Measurements from ENCODE around the gene MYT1.

The MYT1 gene

DNA sequence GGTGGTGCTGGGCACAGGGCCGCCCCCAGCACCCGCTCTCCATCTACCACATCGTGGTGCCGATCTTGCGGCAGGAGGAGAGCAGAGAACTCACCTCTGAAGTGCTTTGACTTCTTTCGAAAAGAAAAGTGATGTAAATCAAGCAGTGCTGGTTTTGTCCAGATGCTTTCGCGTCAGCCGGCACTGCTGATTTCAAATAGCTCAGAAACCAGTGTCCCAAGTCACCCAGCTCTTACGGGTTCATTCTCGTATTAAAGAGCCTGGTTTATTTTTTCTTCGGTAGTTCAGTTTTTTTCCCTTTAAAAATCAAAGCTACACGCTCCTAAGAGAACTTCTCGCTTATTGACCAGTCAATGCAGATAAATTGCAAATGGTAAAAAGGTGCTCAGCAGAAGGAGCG is 32.1 kb downstream of the MYT1 start:
- no peak for DNase-seq

DNA sequence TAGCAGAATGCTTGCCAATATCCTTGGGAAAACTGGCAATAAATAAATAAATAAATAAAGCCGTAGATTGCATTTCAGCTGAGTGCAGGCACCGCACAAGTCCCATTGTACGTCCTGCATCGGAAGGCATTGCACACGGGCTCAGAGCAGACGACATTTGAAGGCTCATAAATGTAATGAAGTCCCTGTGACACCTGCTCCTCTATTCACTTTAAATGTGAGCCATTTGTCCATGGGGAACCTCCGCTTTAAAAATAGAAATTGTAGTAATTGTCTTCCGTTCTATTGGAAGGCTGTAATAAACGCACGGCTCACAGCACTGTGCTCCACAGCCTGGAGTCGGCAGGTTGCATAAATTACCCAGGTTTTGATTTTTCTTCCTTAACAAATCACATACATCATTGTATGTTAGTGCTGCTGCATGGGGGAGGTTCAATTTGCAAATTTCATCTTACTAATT is 32.6 kb downstream of the MYT1 start:
- no peak for DNase-seq

DNA sequence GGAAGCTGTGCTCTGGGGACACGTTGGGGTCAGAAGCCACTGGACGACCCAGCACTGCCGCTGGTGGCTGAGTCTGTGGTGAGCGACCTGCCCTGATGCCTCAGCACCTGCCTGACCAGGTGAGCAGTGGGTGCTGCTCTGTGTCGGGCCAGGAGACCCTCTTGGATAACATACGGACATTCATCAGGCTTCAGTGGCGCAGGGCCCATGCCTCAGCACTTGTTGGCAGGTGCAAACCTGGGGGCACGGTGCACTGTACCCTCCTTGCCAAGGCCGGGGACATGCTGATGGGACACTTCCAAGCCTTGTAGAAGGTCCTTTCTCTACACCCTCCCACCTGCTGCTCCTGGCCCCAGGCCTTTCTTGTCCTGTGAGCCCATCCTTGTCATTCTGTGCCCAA is 34.1 kb downstream of the MYT1 start:
- DNase-seq = no peak

DNA sequence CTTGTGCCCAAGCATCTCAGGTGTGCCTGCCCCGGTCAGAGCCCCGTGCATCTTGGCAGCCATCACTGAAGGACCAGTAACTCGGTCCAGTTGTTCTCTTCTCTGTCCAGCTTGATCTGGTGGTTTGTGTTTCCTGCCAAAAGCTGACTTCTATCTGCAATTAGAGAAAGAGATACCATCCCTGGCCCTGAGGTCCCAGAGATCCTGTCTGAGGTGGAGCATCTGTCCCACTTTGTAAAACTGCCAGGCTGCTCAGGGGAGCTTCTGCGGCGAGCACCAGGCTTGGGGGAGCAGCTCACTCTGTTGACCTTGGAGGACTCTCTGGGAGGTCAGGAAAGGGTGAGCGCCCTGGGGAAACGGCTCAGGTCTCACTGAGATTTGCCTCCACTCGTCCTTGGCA is 35.1 kb downstream of the MYT1 start:
- no peak for DNase-seq

DNA sequence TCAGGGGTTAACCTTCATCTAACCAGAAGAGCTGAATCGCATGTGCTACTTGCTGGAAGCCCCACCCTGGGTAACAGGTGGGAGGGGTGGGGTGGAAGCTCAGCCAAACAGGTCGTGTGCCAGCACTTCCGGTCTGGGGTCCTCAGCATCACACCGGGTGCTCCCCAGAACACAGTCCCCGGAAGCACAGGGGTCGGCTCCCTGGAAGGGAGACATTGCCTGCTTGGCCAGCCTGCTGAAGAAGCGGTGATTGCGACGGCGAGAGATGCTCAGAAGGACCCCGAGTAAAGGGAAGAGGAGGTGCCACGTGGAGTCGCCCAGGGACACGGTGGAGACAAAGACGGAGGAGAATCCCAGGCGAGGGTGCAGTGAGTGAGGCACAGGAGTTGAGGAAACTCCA is 36.5 kb downstream of the MYT1 start:
- DNase-seq = no peak

DNA sequence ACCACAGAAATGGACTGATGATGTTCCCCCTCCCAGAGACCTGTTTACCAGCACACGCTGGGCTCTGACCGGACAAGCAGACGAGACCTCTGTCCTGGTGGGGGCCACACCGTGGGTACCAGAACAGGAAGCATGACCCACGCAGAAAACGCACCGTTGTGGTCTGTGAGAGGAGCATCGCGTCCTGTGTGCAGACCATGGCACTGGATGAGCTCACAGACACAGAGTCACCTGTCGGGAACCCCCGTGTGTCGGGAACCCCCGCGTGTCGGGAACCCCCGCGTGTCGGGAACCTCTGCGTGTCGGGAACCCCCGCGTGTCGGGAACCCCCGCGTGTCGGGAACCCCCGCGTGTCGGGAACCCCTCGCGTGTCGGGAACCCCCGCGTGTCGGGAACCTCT is 37.4 kb downstream of the MYT1 start:
- no peak for DNase-seq

DNA sequence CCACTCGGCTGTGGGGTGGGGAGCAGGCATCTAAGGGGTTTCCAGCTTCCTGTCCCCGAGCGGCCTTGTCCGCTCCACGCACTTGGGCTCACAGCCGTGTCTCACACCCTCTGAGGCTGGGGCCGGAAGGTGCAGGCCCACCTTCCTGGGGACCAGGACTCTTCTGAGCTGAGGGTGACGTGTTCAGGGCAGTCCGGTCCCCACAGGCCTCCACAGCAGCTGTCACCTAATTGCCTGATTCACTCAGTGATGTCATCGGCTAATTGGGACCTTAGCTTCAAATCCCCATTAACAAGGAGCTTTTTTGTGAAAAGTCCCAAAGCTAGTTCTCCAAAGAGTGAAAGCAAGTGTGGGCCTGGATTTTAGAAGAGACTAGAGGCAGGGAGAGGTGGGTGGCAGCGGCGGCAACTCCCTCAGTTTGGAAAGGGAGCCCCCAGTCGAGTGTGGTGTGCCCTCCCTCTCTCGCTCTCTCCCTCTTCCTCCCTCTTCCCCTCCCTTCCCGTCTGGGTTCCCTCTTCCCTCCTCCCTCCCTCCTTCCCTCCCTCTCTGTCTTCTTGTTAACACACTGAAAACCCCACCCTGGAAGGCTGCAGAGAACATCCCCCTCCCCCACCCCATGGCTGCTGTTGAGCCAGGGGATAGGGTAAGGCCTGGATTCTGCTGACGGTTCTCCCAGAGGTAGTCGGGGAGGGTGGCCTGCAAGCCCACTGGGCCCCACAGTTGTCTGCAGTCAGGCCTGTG is 39.0 kb downstream of the MYT1 start:
- DNase-seq = no peak

DNA sequence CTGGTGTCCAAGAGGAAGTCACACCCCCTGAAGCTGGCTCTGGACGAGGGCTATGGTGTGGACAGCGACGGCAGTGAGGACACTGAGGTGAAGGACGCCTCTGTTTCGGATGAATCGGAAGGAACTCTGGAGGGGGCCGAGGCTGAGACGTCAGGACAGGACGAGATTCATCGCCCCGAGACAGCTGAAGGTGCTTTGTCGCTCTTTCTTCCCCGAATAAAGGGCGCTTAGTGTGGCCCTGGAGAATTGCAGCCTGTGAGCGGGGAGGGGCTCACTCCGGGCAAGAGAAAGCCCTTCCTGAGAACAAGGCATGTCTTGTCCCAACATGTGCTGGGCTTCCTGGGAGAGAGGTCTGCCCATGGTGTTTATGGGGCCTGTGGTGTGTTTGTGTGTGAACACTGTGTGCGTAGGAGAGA is 41.4 kb downstream of the MYT1 start:
- DNase-seq = no peak

DNA sequence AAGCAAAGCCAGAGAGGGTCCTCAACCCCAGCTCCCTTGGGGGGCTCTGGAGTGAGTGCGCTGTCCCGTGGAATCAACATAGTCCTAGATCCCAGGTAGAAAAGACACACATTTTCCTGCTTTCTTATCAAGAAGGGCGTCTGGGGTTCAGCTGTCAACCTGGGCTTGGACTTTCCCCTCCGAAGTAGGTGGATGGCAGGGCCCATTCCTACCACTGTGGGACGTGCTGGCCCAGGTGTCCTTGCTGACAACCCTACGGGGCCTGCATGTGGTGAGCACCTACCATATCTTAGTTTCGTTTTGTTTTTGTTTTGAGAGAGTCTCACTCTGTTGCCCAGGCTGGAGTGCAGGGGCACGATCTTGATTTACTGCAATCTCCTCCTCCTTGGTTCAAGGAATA is 42.4 kb downstream of the MYT1 start:
- no peak for DNase-seq

DNA sequence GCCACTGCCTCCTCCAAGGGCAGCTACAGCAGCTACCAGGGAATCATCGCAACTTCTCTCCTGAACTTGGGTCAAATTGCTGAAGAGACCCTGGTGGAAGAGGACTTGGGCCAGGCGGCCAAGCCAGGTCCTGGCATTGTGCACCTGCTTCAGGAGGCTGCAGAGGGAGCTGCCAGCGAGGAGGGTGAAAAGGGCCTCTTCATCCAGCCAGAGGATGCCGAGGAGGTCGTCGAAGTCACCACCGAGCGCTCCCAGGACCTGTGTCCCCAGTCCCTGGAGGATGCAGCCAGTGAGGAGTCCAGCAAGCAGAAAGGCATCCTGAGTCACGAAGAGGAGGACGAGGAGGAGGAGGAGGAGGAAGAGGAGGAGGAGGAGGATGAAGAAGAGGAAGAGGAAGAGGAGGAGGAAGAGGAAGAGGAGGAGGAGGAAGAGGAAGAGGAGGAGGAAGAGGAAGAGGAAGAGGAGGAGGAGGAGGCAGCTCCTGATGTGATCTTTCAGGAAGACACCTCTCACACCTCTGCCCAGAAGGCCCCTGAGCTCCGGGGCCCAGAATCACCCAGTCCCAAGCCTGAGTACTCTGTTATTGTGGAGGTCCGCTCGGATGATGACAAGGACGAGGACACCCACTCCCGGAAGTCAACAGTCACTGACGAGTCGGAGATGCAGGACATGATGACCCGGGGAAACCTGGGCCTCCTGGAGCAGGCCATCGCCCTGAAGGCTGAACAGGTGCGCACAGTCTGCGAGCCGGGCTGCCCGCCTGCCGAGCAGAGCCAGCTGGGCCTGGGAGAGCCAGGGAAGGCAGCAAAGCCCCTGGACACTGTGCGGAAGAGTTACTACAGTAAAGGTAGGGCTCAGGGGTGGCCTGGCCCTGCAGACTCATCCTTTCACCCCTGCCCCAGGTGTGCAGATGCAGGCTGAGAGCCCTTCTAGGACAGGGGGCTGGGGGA is 43.7 kb downstream of the MYT1 start:
- DNase-seq = no peak

DNA sequence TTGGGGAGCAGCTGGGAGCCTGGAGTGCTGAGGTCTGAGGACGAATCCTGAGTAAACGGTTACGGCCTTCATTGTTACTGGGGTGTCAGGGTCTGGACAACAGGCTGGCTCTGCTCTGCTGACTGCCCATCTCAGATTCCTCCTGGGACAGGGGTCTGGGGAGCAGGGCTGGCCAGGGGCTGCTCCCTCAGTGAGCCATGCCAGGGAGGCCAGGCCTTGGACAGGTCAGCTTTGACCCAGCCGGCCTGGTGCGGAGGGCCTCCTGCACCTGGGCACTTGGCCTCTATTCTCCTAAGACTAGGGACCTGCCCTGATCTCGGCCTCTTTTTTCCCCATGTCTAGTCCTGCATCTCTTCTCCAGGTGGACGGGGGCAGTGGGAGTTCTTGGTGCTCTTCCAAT is 44.9 kb downstream of the MYT1 start:
- no peak for DNase-seq

DNA sequence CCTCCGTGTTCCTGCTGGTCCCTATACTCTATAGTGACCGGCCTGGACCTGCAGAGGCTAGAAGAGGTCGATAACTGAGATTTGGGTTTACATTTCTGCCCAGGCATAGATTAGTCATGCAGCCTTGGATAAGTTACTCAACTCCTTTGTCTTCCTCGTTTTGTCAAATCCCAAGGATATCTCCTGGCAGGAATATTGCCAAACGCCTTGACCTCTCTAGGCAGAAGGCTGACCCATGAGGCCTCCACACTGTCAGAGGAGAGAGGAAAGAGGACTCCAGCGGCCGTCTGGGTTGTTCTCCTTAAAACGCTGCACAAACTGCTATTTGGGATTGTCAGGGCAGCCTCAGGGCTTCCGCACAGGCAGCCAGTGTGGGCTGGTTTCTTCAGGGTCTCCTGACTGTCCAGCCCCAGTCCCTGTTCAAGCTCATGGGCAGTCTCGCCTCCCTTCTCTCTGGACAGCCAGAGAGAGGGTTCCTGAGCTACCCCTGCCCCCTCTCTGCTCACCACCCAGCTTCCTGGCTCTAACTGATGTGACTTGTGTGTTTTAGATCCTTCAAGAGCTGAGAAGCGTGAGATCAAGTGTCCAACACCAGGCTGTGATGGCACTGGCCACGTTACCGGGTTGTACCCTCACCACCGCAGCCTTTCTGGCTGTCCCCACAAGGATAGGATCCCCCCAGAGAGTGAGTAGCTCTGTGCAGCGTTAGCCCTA is 46.6 kb downstream of the MYT1 start:
- DNase-seq = no peak

DNA sequence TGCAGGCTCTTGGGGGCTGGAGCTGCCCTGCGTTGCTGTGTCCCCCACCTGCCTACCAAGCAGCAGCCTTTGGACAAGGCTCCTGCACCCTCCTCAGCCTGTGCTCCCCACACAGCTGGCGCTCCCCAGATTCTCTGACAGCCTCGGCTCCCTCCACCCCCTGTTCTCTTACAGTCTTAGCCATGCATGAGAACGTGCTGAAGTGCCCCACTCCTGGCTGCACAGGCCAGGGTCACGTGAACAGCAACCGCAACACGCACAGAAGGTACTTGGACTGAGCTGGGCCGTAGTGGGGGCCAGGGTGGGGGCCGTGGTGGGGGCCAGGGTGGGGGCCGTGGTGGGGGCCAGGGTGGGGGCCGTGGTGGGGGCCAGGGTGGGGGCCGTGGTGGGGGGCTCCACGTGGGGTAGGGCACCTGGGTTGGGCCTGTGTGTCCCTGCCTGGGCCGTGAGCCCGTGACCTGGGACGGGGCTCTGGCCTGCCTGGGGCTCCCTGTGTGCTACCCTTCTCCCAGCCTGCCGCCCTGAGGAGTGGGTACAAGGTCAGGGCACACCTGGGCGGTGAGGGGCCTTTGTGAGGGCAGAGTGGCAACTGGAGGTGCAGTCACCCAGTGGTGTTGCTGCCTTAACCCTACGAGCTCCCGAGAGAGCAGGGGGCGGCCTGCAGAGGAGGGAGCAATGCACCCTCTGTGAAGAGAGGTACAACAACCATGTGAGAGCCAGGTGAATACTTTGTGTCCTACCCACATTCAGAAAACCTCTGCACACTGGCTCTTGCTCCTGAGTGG is 47.8 kb downstream of the MYT1 start:
- no peak for DNase-seq

DNA sequence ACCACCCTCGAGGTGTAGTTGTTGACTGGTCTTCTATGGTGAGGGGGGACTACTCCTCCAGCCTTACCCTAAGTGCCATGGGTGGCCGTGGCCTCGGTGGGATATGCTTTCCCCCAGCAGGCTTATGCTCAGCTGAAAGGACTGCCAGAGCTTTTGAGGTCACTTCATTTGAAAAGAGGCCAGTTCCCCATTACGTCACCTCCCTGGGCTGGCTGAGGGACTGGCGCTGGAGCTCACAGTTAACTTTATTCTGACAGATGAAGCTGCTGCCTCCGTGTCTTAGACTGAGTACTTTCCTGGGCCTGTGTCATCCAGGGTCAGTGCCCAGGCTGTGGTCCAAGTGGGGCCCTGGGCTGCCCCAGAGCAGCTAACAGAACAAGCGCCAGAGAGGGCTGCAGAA is 48.5 kb downstream of the MYT1 start:
- no peak for DNase-seq

DNA sequence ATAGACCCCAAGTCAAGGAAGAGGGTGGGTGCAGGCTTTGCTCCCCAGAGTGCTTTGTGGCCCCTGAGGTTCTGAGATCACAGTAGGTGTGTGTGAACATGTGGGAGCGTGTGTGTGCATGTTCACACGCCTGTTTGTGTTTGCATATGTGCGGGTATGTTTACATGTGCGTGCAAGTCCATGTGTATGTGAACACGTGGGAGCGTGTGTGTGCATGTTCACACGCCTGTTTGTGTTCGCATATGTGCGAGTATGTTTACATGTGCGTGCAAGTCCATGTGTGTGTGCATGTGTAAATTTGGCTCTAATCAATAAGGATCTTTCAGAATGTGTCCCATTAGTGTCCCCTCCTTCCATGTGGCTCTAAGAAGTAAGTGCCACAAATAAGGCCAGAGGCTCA is 49.9 kb downstream of the MYT1 start:
- no peak for DNase-seq

DNA sequence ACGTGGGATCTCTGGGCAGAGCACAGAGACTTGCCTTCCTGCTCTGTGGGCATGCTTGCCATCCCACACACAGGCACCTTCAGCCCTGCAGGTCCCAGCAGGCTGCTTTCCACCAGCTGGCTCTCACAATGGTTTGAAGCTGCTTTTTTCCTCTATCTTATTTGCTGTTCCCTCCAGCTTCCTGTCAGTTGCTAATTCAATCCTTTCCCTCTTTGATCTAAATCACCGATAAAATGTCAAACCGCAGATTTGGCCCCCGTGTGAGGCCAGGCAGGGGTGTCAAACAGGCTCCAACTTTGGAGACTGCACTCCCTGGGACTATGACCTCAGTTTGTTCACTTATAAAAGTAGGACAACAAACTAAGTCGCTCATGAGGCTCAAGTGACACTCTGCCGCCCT is 50.7 kb downstream of the MYT1 start:
- no peak for DNase-seq

DNA sequence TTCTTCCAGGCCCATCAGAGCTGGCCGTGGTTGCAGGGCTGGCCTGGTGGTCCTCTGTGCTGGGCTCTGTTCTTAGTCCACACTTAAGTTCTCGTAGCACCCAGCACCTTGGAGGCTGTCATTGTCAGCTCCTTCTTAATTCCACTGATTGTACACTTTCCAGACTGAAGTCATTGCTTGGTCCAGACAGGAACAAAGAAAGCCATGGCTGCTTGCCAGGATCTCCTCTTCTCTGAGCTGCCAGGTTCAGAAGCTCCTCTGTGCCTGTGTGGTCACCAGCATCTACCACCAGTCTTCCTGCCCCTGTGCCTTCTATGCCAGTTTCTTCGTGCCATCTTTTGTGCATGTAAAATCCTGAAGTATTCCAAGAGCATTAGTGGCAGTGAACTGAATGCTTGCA is 51.8 kb downstream of the MYT1 start:
- no peak for DNase-seq

DNA sequence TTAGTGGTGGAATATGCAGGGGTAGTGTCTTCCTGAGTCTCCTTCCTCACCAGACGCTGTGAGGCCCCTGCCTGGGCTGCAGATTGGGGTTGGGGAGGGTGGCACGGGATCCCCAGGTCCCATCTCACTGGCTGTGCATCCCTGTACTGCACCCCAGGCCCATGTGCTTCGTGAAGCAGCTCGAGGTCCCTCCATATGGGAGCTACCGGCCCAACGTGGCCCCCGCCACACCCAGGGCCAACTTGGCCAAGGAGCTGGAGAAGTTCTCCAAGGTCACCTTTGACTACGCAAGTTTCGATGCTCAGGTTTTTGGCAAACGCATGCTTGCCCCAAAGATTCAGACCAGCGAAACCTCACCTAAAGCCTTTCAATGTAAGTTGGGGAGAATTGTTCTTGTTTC is 52.7 kb downstream of the MYT1 start:
- no peak for DNase-seq

DNA sequence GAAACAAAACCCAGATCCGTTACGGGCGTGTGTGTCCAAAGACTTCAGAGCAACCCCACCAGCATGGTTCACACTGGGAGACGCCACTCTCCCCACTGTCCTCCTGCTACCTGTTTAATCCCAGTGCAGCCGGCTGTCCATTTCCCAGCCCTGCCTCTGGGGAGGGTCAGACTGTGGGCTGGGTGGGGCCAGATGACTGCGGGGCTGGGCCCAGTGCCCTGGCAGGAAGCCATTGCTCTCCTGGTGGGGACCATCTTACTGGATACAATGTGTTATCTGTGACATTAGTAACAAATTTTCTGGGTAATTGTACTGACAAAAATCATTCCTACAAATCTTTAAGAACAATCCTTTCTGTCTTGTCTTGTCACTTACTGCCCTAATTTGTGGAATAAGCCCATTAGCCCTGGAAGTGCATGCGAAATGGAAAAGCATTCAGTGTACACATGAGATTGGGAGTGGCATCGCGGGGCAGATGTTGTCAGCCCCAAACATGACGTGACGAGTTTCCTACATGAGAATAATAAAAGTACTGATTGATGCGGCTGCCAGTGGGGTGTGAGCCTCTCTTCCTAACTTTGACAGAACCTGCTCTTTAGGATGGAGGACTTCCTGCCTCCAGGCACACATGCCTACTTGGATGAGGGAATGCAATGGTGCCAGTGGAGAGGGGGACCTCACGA is 53.4 kb downstream of the MYT1 start:
- DNase-seq = no peak

DNA sequence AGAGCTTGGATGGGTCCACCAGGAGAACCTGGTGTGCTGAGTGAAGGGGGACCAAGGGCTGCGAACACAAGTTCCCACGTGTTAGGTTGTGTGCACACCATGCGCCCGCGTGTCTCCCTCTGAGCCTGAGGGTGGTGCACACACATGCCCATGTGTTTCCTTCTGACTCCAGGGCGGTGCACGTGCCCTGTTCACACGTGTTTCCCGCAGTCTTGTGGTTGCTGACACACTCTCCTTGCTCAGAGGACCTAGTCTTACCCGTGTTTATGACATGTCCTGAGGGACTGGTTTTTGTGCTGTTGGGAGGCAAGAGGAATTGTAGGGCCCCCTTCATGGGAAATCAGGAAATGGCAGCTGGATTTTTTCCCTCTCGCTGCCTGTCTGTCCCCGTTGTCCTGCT is 55.0 kb downstream of the MYT1 start:
- no peak for DNase-seq

DNA sequence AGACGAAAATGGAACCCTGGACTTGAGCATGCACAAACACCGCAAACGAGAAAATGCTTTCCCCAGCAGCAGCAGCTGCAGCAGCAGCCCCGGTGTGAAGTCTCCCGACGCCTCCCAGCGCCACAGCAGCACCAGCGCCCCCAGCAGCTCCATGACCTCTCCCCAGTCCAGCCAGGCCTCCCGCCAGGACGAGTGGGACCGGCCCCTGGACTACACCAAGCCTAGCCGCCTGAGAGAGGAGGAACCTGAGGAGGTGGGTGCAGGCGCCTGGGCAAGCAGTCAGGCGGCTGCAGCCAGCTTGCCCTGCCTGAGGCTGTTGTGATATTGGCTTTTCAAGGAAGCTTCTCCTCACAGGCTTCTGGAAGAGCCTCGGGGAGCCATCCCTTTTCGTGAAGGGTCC is 55.5 kb downstream of the MYT1 start:
- DNase-seq = no peak

DNA sequence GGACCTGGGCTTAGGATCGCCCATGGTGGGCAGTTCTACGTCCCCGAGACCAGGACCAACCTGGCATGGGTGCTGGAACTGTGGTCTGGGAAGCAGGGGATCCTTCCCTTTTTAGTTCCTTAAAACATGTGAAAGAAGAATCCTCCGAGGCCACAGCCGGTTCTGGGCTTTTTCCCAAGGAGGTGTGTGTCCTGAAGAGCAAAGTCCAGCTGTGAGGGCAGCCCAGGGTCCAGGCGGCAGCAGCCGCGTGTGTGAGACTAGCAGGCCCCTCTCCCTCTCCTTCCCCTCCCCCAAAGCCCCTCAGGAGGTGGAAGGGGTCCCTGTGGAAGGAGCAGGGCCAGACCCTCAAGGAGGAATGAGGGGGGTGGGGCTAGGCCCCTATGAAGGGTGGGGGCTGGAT is 56.2 kb downstream of the MYT1 start:
- no peak for DNase-seq

All from activated CD4-positive, CD25-positive, alpha-beta regulatory T cell (primary cell).